HEK293 (cell line): Measurements from ENCODE around the gene FRY.

Source experiments
- CTCF ChIA-PET: fragments of 350-600 bp; formaldehyde crosslinking; extraction: SDS; loops from one replicate; lab custom pipeline; 2021; ENCODE audit warnings: antibody characterized with exemption; lab: Yijun Ruan, JAX
- POLR2A ChIA-PET: fragments of 300-600 bp; formaldehyde crosslinking; extraction: SDS; loops from one replicate; lab custom pipeline; 2020; ENCODE audit warnings: antibody characterized with exemption, inconsistent platforms; lab: Yijun Ruan, JAX
- H3K27ac ChIP-seq: fragments of 200-500 bp; sonication (Bioruptor generic); 2 replicates; pipeline ENCODE4 v1.5.1; 2014; ENCODE audit warnings: low read depth, low read length, control low read depth, inconsistent platforms; ENCODE audit errors: extremely low read depth
- H3K36me3 ChIP-seq, 2 experiments: fragments of 200-500 bp in 1 of 2; sonication (Bioruptor generic) in 1 of 2; 1 replicate in 1 of 2; 2 replicates in 1 of 2; pipeline ENCODE4 v1.5.1; 2014 to 2017; ENCODE audit warnings: inconsistent platforms in 2 of 2, low read length in 2 of 2; ENCODE audit not compliant: control insufficient read depth in 2 of 2, insufficient read depth in 1 of 2
- H3K4me1 ChIP-seq: fragments of 200-500 bp; sonication (Bioruptor generic); 2 replicates; pipeline ENCODE4 v1.5.1; 2014; ENCODE audit warnings: mild to moderate bottlenecking, low read length, inconsistent platforms; ENCODE audit not compliant: control insufficient read depth, insufficient read depth
- H3K4me3 ChIP-seq: 2 replicates; pipeline ENCODE4 v1.5.1; 2011; ENCODE audit warnings: low read depth, mild to moderate bottlenecking, control low read depth, low read length, moderate library complexity
- H3K9me3 ChIP-seq: fragments of 200-500 bp; sonication (Bioruptor generic); 2 replicates; pipeline ENCODE4 v1.5.1; 2014; ENCODE audit warnings: low read depth, low read length, inconsistent platforms; ENCODE audit not compliant: control insufficient read depth, insufficient read depth
- GFI1B ChIP-seq: fragments of 450-650 bp; formaldehyde crosslinking; IDR thresholded peaks from 2 replicates; pipeline ENCODE4 v1.5.1; 2016; ENCODE audit warnings: missing biosample characterization, missing genetic modification characterization
- GLIS2 ChIP-seq: fragments of 450-650 bp; formaldehyde crosslinking; IDR thresholded peaks from 2 replicates; pipeline ENCODE4 v1.5.1; 2016; ENCODE audit warnings: missing biosample characterization, missing genetic modification characterization
- OVOL3 ChIP-seq: fragments of 450-650 bp; formaldehyde crosslinking; IDR thresholded peaks from 2 replicates; pipeline ENCODE4 v1.5.1; 2016; ENCODE audit warnings: missing biosample characterization, missing genetic modification characterization
- REST ChIP-seq: fragments of 450-650 bp; formaldehyde crosslinking; IDR thresholded peaks from 2 replicates; pipeline ENCODE4 v1.5.1; 2016; ENCODE audit warnings: missing biosample characterization, missing genetic modification characterization
- SALL2 ChIP-seq: fragments of 450-650 bp; formaldehyde crosslinking; IDR thresholded peaks from 2 replicates; pipeline ENCODE4 v1.5.0; 2017; ENCODE audit warnings: missing biosample characterization, mild to moderate bottlenecking, missing genetic modification characterization, borderline replicate concordance
- ZBTB44 ChIP-seq: fragments of 450-650 bp; IDR thresholded peaks from 2 replicates; pipeline ENCODE4 v1.5.1; 2018; ENCODE audit warnings: missing biosample characterization, mild to moderate bottlenecking, missing genetic modification characterization
- ZFHX2 ChIP-seq: fragments of 450-650 bp; formaldehyde crosslinking; conservative IDR thresholded peaks from 2 replicates; pipeline ENCODE4 v1.5.1; 2016; ENCODE audit warnings: missing biosample characterization, missing genetic modification characterization
- ZFP3 ChIP-seq: fragments of 450-650 bp; formaldehyde crosslinking; IDR thresholded peaks from 2 replicates; pipeline ENCODE4 v1.5.1; 2016; ENCODE audit warnings: low read depth, missing biosample characterization, missing genetic modification characterization
- ZNF214 ChIP-seq: fragments of 450-650 bp; formaldehyde crosslinking; IDR thresholded peaks from 2 replicates; pipeline ENCODE4 v1.5.1; 2017; ENCODE audit warnings: missing biosample characterization, mild to moderate bottlenecking, missing genetic modification characterization, borderline replicate concordance
- ZNF391 ChIP-seq: fragments of 450-650 bp; formaldehyde crosslinking; IDR thresholded peaks from 2 replicates; pipeline ENCODE4 v1.5.1; 2016; ENCODE audit warnings: low read depth, missing biosample characterization, missing genetic modification characterization, borderline replicate concordance
- ZNF473 ChIP-seq: fragments of 450-650 bp; formaldehyde crosslinking; IDR thresholded peaks from 2 replicates; pipeline ENCODE4 v1.5.1; 2017; ENCODE audit warnings: missing biosample characterization, missing genetic modification characterization
- ZNF518A ChIP-seq: fragments of 450-650 bp; formaldehyde crosslinking; conservative IDR thresholded peaks from 2 replicates; pipeline ENCODE4 v1.5.1; 2016; ENCODE audit warnings: low read depth, missing biosample characterization, missing genetic modification characterization
- ZNF629 ChIP-seq: fragments of 450-650 bp; formaldehyde crosslinking; IDR thresholded peaks from 2 replicates; pipeline ENCODE4 v1.5.1; 2017; ENCODE audit warnings: missing biosample characterization, missing genetic modification characterization
- TF ChIP-seq, protein P1 (sequence below): fragments of 450-650 bp; formaldehyde crosslinking; IDR thresholded peaks from 2 replicates; pipeline ENCODE4; 2016; ENCODE audit warnings: missing biosample characterization, missing genetic modification characterization
- TF ChIP-seq, protein P2 (sequence below): fragments of 450-650 bp; formaldehyde crosslinking; IDR thresholded peaks from 2 replicates; pipeline ENCODE4 v1.5.1; 2016; ENCODE audit warnings: missing biosample characterization, missing genetic modification characterization

The FRY gene

DNA sequence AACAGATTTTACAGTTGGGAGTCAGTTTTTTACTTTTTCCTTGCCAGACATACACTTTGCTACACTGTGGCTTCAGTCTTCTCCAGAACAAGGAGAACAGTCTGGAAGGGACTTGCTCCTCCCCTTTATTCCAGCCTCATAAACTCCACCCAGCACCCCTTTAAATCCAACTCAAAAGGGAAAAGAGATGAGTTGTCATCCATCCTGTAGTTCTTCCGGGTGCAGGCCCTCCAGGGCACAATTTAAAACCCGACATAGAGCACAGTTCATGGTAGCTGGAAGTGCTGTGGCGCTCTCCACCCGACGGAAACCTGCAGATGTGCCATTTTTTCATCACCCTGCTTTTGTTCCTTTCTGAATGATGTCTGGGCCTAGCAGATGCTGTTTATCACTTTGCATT is 184.7 kb downstream of the FRY start:
- Histone ChIP-seq H3K4me3 (no peak overlapping the region), H3K36me3 (no peaks in the 10 kb centered on the region; a peak in 1 of 3 replicates), H3K27ac (no peak overlapping the region), H3K4me1 (no peaks in the 10 kb centered on the region), H3K9me3 (no peaks in the 10 kb centered on the region)
- ChIA-PET POLR2A (no interaction called here), CTCF (interaction anchor here (0.6 to 0.9 kb wide), 4 partner anchors 9 to 66 kb away, joined by 3 to 5 read pairs (median 3); no protein-coding TSS in a partner anchor)
- TF ChIP-seq ZNF473 (tag by site-specific recombination) (no peak), GFI1B (tag by site-specific recombination) (no peak), ZNF214 (no peak), ZFP3 (tag by site-specific recombination) (no peak)

DNA sequence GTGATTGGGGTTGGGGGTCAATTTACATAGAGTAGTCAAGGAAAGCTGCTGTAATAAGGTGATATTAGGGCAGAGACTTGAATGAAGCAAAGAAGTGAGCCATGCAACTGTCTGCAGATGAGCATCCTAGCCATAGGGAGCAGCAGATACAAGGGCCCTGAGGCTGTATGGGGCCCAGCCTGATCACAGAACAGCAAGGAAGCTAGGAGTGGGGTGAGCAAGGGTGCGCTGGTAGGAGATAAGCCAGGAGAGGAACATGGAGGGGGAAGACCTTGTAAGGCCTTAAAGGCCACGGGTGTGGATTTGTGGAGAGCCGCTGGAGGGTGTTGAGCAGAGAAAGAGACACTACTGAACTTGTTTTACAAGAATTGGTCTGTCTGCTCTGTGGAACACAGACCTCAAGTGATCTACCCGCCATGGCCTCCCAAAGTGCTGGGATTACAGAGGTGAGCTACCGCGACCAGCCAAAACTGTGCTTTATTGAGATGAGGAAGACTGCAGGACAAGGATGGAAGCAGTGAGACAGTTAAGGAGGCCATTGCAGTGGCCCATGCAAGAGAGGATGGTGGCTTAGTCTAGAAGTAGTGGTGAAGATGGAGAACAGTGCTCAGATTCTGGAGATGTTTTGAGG is 190.6 kb downstream of the FRY start:
- Histone ChIP-seq H3K4me1 (no peaks in the 10 kb centered on the region), H3K27ac (no peak overlapping the region), H3K4me3 (no peak overlapping the region), H3K36me3 (no peaks in the 10 kb centered on the region), H3K9me3 (no peaks in the 10 kb centered on the region)
- no peak for TF ChIP-seq SALL2
- TF ChIP-seq ZNF391 (tag by site-specific recombination), result no peak
- TF ChIP-seq GFI1B (tag by site-specific recombination), result no peak
- no peak for TF ChIP-seq ZFHX2 (tag by site-specific recombination)
- TF ChIP-seq, protein P1, sequence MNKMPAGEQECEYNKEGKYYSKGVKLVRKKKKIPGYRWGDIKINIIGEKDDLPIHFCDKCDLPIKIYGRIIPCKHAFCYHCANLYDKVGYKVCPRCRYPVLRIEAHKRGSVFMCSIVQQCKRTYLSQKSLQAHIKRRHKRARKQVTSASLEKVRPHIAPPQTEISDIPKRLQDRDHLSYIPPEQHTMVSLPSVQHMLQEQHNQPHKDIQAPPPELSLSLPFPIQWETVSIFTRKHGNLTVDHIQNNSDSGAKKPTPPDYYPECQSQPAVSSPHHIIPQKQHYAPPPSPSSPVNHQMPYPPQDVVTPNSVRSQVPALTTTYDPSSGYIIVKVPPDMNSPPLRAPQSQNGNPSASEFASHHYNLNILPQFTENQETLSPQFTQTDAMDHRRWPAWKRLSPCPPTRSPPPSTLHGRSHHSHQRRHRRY, result no peak
- no peak for TF ChIP-seq OVOL3 (tag by site-specific recombination)
- TF ChIP-seq ZNF629, result no peak
- TF ChIP-seq ZBTB44 (tag by site-specific recombination), result no peak
- no peak for TF ChIP-seq ZNF518A (tag by site-specific recombination)
- no peak for TF ChIP-seq REST (tag by site-specific recombination)
- TF ChIP-seq GLIS2, result no peak
- TF ChIP-seq, protein P2, sequence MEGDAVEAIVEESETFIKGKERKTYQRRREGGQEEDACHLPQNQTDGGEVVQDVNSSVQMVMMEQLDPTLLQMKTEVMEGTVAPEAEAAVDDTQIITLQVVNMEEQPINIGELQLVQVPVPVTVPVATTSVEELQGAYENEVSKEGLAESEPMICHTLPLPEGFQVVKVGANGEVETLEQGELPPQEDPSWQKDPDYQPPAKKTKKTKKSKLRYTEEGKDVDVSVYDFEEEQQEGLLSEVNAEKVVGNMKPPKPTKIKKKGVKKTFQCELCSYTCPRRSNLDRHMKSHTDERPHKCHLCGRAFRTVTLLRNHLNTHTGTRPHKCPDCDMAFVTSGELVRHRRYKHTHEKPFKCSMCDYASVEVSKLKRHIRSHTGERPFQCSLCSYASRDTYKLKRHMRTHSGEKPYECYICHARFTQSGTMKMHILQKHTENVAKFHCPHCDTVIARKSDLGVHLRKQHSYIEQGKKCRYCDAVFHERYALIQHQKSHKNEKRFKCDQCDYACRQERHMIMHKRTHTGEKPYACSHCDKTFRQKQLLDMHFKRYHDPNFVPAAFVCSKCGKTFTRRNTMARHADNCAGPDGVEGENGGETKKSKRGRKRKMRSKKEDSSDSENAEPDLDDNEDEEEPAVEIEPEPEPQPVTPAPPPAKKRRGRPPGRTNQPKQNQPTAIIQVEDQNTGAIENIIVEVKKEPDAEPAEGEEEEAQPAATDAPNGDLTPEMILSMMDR (tag by site-specific recombination), result no peak
- ChIA-PET POLR2A (no interaction called here), CTCF (no interaction called here)
